HepG2 (cell line): Measurements from ENCODE around the gene SMIM22. TPM values are rescaled to one million over a fixed set of nuclear protein-coding genes. Genes with fewer than 3 reads are reported as not detected.

Experiments
- CAMTA2 ChIP-seq: sonication (generic); formaldehyde crosslinking; IDR thresholded peaks from 2 replicates; pipeline ENCODE4 v1.4.0; 2020; ENCODE audit warnings: mild to moderate bottlenecking, missing genetic modification reagents, borderline replicate concordance
- EP300 ChIP-seq, 3 experiments: sonication (generic) in 1 of 3; formaldehyde crosslinking in 1 of 3; IDR thresholded peaks; 2 replicates each; pipeline versions ENCODE4 v1.5.1 to v1.6.1; 2011 to 2020; ENCODE audit warnings: low read depth in 2 of 3, low read length in 2 of 3, borderline replicate concordance in 1 of 3, improper control_type of control experiment in 1 of 3, mild to moderate bottlenecking in 1 of 3, missing genetic modification reagents in 1 of 3, moderate library complexity in 1 of 3
- NFIC ChIP-seq: IDR thresholded peaks from 2 replicates; pipeline ENCODE4 v1.6.1; 2012; ENCODE audit warnings: mild to moderate bottlenecking, low read length, inconsistent platforms
- NRL ChIP-seq: sonication (generic); formaldehyde crosslinking; IDR thresholded peaks from 2 replicates; pipeline ENCODE4 v1.5.0; 2020; ENCODE audit warnings: missing genetic modification reagents, mild to moderate bottlenecking, moderate library complexity, borderline replicate concordance
- SOX13 ChIP-seq, 3 experiments: fragments of 450-650 bp in 1 of 3; sonication (generic) in 1 of 3; formaldehyde crosslinking in 1 of 3; IDR thresholded peaks in 2 of 3; conservative IDR thresholded peaks in 1 of 3; 2 replicates each; pipeline versions ENCODE4 v1.5.0 to v1.6.1; 2016 to 2020; ENCODE audit warnings: antibody characterized with exemption in 1 of 3, mild to moderate bottlenecking in 1 of 3, missing compliant biosample characterization in 1 of 3, missing genetic modification reagents in 1 of 3, moderate library complexity in 1 of 3
- TARDBP ChIP-seq: sonication (generic); formaldehyde crosslinking; IDR thresholded peaks from 2 replicates; pipeline ENCODE4 v1.8.0; 2022; ENCODE audit warnings: mild to moderate bottlenecking, missing genetic modification reagents
- TBL1XR1 ChIP-seq: fragments of 150-350 bp; IDR thresholded peaks from 2 replicates; pipeline ENCODE4 v1.6.1; 2014; ENCODE audit warnings: borderline replicate concordance, low read length; ENCODE audit not compliant: partially characterized antibody
- ZNF10 ChIP-seq: sonication (generic); formaldehyde crosslinking; IDR thresholded peaks from 2 replicates; pipeline ENCODE4 v1.4.0; 2020; ENCODE audit warnings: mild to moderate bottlenecking, low read depth, missing genetic modification reagents, borderline replicate concordance
- ZNF556 ChIP-seq: sonication (generic); formaldehyde crosslinking; IDR thresholded peaks from 2 replicates; pipeline ENCODE4 v1.4.0; 2020; ENCODE audit warnings: mild to moderate bottlenecking, missing genetic modification reagents, borderline replicate concordance
- polyA plus RNA-seq, 8 experiments: library from polyadenylated mRNA; depleted of rRNA in 3 of 8; stranded (reverse) in 7 of 8; unstranded in 1 of 8; fragments of >200 nt; fragmentation: Illumina TruSeq in 4 of 8; extraction: Trizol in 4 of 8; gene quantifications; 2 replicates each; pipeline versions ENCODE4 v1.2.1 to v1.2.3, GENCODE V29; 2011 to 2016; ENCODE audit warnings: low read depth in 4 of 8, missing spikeins in 1 of 8, mixed read lengths in 1 of 8; ENCODE audit not compliant: insufficient read depth in 1 of 8
- total RNA-seq, 5 experiments: library from RNA; depleted of rRNA; stranded (reverse); fragments of >200 nt; fragmentation: Illumina TruSeq; extraction: Trizol; gene quantifications; 2 replicates each; pipeline ENCODE4 v1.2.3, GENCODE V29; 2016; ENCODE audit warnings: low read depth in 1 of 5
- TF ChIP-seq, protein P1 (sequence below): sonication (generic); formaldehyde crosslinking; IDR thresholded peaks from 2 replicates; pipeline ENCODE4 v1.8.0; 2022; ENCODE audit warnings: missing genetic modification reagents, mild to moderate bottlenecking, inconsistent platforms, borderline replicate concordance
- TF ChIP-seq, protein P2 (sequence below), 2 experiments: sonication (generic) in 1 of 2; formaldehyde crosslinking in 1 of 2; IDR thresholded peaks; 2 replicates each; pipeline versions ENCODE4 v1.5.1 to v1.6.1; 2011 to 2020; ENCODE audit warnings: borderline replicate concordance in 1 of 2, low read depth in 1 of 2, low read length in 1 of 2, mild to moderate bottlenecking in 1 of 2, missing genetic modification reagents in 1 of 2, moderate library complexity in 1 of 2
- TF ChIP-seq, protein P3 (sequence below): fragments of 450-650 bp; IDR thresholded peaks from 2 replicates; pipeline ENCODE4 v1.6.1; 2017; ENCODE audit warnings: mild to moderate bottlenecking
- TF ChIP-seq, protein P4 (sequence below): sonication (generic); formaldehyde crosslinking; IDR thresholded peaks from 2 replicates; pipeline ENCODE4 v1.4.0; 2020; ENCODE audit warnings: missing genetic modification reagents, borderline replicate concordance

The SMIM22 gene
- total and polyA plus RNA-seq, 2 of the 13 experiments (the other 11 are each of a cell fraction or from before 2014, with no cell fraction given) = not detected

DNA sequence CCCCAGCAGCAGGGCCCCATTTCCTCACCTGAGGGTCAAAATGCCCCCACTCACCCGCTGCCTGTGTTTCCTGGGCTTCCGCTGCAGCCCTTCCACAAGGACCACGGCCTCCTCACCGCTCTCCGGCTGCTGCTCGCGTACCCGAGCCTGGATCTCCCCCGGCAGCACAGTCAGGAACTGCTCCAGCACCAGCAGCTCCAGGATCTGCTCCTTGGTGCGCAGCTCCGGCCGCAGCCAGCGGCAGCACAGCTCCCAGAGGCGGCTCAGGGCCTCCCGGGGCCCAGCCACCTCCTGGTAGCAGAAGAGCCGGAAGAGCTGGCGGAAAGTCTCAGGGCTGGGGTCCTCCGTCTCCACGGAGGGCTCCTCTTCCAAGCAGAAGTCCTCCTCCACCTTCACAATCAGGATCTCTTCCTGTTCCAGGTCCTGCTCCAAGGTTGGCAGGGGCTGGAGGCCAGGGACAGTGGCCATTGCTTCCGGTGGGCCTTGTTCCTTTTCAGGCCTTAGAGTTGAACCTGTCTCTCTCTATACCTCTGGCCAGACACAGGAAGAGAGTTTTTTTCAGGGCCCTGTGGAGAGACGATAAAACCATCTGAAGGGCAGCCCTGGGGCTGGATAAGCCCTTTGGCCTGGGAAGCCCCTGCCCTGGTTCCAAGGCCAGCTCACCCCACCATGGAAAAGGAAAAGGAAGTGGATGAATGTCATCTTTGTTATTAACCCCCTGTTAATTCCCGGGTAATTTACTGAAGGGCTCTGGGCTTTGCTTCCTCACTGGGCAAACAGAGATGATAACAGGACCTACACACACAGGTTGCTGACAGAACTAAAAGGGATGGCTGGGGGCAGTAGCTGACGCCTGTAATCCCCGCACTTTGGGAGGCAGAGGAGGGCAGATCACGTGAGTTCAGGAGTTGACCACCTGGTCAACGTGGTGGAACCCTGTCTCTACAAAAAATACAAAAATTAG, 29.4 kb upstream of the SMIM22 start (continued):
- TF ChIP-seq TBL1XR1 (no peak), ZNF556 (no peak), CAMTA2 (CRISPR knock-in tag) (no peak), TARDBP (no peak), NRL (CRISPR knock-in tag) (peak; percentile 43; the same call in 1 of the 2 replicates), ZNF10 (no peak), NFIC (no peak), EP300 (IDR thresholded peaks at IDR 0.05; ENCODE audit: low read depth in 2 of 2, low read length in 2 of 2) (no peak), EP300 (CRISPR knock-in tag; IDR thresholded peaks at IDR 0.05; ENCODE audit: borderline replicate concordance) (no peak), SOX13 (IDR thresholded peaks at IDR 0.05) (no peak), SOX13 (CRISPR knock-in tag; conservative IDR thresholded peaks at IDR 0.05 in 1 of 2, IDR thresholded peaks at IDR 0.05 in 1 of 2) (peak in 1 of 2 experiments; percentile 6; a peak in 1 of 4 replicates)
- TF ChIP-seq, protein P1, sequence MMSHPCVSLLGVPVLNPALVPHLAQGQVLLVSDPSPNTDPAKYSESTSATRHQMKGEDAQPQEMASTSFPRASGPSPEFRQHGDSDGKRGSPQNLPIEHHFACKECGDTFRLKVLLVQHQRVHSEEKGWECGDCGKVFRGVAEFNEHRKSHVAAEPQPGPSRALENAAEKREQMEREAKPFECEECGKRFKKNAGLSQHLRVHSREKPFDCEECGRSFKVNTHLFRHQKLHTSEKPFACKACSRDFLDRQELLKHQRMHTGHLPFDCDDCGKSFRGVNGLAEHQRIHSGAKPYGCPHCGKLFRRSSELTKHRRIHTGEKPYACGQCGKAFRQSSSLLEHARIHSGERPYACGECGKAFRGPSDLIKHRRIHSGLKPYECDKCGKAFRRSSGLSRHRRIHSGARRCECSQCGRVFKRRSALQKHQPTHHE (CRISPR knock-in tag) = no peak
- TF ChIP-seq, protein P2, sequence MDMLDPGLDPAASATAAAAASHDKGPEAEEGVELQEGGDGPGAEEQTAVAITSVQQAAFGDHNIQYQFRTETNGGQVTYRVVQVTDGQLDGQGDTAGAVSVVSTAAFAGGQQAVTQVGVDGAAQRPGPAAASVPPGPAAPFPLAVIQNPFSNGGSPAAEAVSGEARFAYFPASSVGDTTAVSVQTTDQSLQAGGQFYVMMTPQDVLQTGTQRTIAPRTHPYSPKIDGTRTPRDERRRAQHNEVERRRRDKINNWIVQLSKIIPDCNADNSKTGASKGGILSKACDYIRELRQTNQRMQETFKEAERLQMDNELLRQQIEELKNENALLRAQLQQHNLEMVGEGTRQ (IDR thresholded peaks at IDR 0.05; ENCODE audit: low read depth, low read length) = 0 out of 2 replicates have a peak, but pooled peaks have one; percentile 3
- TF ChIP-seq, protein P2 (CRISPR knock-in tag; IDR thresholded peaks at IDR 0.05; ENCODE audit: borderline replicate concordance) = no peak
- TF ChIP-seq, protein P3, sequence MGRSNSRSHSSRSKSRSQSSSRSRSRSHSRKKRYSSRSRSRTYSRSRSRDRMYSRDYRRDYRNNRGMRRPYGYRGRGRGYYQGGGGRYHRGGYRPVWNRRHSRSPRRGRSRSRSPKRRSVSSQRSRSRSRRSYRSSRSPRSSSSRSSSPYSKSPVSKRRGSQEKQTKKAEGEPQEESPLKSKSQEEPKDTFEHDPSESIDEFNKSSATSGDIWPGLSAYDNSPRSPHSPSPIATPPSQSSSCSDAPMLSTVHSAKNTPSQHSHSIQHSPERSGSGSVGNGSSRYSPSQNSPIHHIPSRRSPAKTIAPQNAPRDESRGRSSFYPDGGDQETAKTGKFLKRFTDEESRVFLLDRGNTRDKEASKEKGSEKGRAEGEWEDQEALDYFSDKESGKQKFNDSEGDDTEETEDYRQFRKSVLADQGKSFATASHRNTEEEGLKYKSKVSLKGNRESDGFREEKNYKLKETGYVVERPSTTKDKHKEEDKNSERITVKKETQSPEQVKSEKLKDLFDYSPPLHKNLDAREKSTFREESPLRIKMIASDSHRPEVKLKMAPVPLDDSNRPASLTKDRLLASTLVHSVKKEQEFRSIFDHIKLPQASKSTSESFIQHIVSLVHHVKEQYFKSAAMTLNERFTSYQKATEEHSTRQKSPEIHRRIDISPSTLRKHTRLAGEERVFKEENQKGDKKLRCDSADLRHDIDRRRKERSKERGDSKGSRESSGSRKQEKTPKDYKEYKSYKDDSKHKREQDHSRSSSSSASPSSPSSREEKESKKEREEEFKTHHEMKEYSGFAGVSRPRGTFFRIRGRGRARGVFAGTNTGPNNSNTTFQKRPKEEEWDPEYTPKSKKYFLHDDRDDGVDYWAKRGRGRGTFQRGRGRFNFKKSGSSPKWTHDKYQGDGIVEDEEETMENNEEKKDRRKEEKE = no peak
- TF ChIP-seq, protein P4, sequence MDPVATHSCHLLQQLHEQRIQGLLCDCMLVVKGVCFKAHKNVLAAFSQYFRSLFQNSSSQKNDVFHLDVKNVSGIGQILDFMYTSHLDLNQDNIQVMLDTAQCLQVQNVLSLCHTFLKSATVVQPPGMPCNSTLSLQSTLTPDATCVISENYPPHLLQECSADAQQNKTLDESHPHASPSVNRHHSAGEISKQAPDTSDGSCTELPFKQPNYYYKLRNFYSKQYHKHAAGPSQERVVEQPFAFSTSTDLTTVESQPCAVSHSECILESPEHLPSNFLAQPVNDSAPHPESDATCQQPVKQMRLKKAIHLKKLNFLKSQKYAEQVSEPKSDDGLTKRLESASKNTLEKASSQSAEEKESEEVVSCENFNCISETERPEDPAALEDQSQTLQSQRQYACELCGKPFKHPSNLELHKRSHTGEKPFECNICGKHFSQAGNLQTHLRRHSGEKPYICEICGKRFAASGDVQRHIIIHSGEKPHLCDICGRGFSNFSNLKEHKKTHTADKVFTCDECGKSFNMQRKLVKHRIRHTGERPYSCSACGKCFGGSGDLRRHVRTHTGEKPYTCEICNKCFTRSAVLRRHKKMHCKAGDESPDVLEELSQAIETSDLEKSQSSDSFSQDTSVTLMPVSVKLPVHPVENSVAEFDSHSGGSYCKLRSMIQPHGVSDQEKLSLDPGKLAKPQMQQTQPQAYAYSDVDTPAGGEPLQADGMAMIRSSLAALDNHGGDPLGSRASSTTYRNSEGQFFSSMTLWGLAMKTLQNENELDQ = no peak
